HG03196 (cell line): ENCODE data around the gene ONECUT3.
"Not testable (repeated sequence)": the region's sequence is repeated elsewhere in the genome, so short reads cannot be mapped to it uniquely, and the experiment has no call there.

ENCODE experiments used
- ATAC-seq: cut with Tn5 transposase; IDR thresholded peaks from one replicate; pipeline ENCODE4 v1.9.1; 2021; ENCODE audit not compliant: unreplicated experiment

Gene ONECUT3

GRCh38 chr19:1752757-1753728 is at the start of gene ONECUT3:
TSS of gene ONECUT3 (plus strand) at chr19:1753506. CDS start at chr19:1753663, 157 bp downstream.
- no peak for ATAC-seq

DNA sequence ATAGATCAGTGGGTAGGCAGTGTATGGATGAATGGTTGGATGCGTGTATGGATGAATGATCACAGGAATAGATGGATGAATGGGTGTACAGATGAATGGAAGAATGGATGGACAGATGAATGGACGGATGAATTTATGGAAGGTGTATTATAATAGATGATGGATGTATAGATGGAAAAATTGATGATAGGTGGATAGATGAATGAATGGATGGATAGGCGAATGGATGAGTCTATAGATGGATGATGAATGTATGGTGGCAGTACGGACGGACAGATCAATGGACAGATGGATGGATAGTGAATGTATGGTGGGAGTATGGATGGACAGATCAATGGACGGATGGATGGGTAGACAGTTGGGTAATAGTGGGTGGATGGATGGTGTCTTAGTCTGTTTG is 49.0 kb upstream of the ONECUT3 start:
- no peak for ATAC-seq

GRCh38 chr19:1705367-1705766 is 47.9 kb upstream of the ONECUT3 start:
- no peak for ATAC-seq

DNA sequence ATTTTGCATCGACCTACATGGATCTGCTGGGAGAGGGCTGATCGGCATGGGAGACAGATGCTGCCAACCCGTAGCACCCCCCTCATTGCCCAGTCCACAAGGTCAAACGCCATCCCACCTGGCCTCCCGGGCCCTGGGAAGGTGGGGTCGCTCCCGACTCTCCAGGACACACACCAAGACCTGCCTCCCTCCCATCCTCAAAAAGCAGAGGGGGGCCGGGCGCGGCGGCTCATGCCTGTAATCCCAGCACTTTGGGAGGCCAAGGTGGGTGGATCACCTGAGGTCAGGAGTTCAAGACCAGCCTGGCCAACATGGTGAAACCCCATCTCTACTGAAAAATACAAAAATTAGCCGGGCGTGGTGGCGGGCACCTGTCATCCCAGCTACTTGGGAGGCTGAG is 46.7 kb upstream of the ONECUT3 start:
- ATAC-seq, result not testable (repeated sequence)

GRCh38 chr19:1707240-1707639 is 46.1 kb upstream of the ONECUT3 start:
- no peak for ATAC-seq

GRCh38 chr19:1713170-1713569 is 40.1 kb upstream of the ONECUT3 start:
- ATAC-seq, result no peak

DNA sequence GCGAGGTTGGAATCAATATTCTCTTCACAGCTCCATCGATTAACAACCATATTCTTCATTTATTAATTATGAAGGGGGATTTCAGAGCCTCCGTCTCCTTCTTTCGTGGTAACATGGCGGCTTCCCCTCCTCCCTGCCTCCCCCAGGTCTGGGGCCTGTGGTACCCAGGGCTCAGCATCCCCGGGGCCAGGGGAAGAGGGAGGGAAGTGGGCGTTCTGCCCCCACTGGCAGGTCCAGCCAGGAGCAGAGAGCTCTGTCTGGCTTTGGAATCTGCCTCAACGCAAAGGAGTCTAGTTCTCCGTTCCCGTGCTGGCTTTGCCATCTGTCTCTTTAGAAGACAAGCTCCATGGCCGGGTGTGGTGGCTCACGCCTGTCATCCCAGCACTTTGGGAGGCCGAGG is 37.8 kb upstream of the ONECUT3 start:
- ATAC-seq, result no peak

DNA sequence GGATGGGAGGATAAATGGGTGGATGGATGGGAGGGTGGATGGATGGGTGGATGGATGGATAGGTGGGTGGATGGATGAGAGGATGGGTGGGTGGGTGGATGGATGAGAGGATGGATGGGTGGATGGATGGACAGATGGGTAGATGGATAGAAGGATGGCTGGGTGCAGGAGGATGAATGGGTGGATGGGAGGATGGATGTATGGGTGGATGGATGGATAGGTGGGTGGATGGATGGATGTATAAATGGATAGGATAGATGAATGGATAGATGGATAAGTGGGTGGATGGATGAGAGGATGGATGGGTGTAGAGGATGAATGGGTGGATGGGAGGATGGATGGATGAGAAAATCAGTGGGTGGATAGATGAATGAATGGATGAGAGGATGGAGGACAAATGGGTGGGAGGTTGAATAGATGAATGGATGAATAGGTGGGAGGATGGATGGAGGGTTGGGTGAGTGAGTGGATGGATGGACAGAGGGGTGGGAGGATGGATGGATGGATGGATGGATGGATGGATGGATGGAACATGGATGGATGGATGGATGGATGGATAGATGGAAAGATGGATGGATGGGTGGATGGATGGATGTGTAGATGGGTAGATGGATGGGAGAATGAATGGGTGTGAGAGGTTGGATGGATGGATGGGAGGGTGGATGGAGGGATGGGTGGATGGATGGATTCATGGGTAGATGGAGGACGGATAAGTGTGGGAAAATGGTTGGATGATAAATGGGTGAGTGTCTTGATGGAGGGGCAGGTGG is 35.9 kb upstream of the ONECUT3 start:
- no peak for ATAC-seq

GRCh38 chr19:1717970-1718264 is 35.4 kb upstream of the ONECUT3 start:
- no peak for ATAC-seq

GRCh38 chr19:1718420-1719291 is 34.6 kb upstream of the ONECUT3 start:
- no peak for ATAC-seq

- no peak for ATAC-seq
Observed at GRCh38 chr19:1719519-1719918, 33.8 kb upstream of the ONECUT3 start.

GRCh38 chr19:1720237-1720636 is 33.1 kb upstream of the ONECUT3 start:
- ATAC-seq, result no peak

GRCh38 chr19:1725100-1726064 is 27.9 kb upstream of the ONECUT3 start:
- ATAC-seq, result no peak

GRCh38 chr19:1728816-1729567 is 24.3 kb upstream of the ONECUT3 start:
- ATAC-seq, result no peak

GRCh38 chr19:1729568-1729925 is 23.8 kb upstream of the ONECUT3 start:
- no peak for ATAC-seq

- no peak for ATAC-seq
Observed at GRCh38 chr19:1730157-1730556, 23.1 kb upstream of the ONECUT3 start.

GRCh38 chr19:1734321-1734966 is 18.9 kb upstream of the ONECUT3 start:
- no peak for ATAC-seq

- ATAC-seq, result no peak
Observed at GRCh38 chr19:1736280-1736679, 17.0 kb upstream of the ONECUT3 start.

GRCh38 chr19:1736927-1737326 is 16.4 kb upstream of the ONECUT3 start:
- ATAC-seq, result no peak
